DMS53 treated with DMSO at 0.1 percent for 48 hours (cell line): Measurements from ENCODE around the gene EIF2AK3.
"Not testable (repeated sequence)": the region's sequence is repeated elsewhere in the genome, so short reads cannot be mapped to it uniquely, and the experiment has no call there.

Experiments
- DNase-seq: peaks from one replicate; lab custom pipeline; 2025; ENCODE audit not compliant: unreplicated experiment; lab: John Stamatoyannopoulos, UW

Gene EIF2AK3

DNA sequence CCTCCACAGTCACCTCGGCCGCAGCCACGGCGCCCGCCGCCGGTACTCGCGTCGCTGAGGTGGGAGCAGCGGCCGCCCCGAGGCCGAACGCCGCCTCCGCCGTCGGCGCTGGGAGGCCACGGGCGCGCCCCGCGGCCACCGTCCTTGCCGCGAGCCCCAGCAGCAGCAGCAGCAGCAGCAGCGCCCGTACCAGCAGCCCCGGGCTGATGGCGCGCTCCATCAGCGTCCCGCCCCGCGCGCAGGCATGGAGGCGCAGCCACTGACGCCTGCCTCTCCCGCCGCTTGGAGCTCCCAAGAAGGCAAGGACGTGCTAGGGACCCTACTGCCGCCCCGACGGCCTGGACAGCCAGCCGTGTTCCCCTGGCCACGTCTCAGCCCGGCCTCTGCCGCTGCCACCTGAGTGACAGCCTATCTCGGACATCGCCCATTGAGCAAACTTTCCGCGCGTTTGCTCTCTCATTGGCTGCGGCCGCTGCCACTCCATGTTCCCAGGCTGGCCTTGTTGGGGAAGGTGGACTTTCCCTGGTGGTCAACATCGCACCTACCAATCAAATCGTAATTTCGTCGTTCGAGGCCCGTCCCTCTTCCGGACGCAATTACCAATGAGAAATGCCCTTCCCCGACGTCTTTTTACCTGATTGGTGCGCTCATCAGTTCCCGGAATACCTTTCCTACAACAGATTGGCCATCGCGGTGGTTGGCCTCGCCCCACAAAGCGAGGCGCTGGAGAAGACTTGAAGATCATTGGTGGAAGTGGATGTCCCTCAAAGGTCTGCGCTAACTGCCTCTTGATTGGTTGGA, at the start of gene EIF2AK3:
Gene EIF2AK3 (minus strand): TSS at position 410 of the 801 bp plus-strand sequence. CDS start 190 bp downstream, at position 220.
- peak; percentile 100 for DNase-seq

DNA sequence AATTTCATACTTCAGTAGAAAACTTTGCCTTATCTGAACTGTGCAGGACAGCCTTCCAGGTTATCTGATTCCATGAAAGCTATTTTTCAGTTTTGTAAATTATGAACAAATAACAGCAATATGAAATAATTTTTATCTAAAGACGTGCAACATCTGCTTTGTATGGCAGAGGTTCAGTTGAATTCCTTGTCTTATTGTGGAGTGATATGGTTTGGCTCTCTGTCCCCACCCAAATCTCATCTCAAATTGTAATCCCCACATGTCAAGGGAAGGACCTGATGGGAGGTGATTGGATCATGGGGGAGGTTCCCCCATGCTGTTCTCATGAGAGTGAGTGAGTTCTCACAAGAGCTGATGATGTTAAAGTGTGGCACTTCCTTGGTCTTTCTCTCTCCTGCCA, 46.1 kb upstream of the EIF2AK3 start:
- no peak for DNase-seq

DNA sequence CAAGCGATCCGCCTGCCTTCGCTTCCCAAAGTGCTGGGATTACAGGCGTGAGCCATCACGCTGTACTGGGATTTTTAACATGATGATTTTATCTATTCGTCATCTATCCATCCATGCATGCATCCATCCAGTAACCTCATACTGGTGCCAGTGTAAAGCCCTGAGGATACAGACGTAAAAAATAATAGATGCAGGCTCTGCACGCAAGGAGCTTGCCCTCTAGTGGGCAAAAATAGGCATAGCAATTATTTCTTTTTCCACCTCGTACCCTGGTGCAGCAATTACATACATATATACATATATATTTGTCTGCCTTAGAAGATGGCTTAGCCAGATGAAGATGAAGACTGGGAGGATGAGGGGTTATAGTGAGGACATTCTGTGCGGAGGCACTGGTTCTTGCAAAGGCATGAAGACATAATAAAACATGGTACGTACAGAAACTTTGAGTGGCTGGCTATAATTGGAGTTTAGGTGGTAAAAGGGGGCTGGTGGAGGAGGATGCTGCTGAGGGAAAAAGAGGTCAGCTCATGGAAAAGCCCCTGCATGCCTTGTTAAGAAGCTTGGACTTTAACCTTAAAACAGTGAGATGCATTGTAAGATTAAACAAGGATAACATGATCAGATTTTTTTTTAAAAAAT, 44.6 kb upstream of the EIF2AK3 start:
- DNase-seq: peak; percentile 89

DNA sequence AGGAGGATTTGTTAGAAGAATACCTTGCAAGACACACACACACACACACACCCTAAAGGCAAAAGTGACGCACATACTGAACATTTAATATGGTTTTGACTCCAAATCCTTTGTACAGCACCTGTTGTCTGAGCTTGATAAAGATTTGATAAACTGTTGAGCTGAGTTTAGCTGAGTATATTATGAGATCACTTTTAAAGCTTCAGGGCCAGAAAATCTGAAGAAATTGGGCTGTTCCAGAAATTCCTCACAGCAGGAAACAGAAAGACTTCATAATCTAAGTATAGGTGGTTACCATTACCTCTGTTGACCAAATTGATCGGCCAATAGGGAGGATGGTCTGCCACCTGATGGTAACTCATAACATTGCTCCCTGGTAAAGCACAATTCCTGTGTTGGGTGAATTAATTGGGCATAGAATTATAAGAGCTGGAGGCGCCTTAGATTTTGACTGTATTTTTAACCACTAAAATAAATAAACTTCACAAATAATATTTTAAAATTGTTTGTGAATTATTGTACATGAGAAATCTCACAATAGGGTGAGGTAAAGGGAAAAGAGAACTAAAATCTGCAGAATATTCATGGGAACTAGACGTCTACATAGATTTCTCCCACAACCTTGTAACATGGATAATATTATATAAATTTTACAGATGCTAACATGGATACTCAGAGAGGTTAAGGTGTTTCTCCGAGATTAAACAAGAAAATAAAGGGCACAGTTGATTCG, 42.4 kb upstream of the EIF2AK3 start:
- peak; percentile 78 for DNase-seq

DNA sequence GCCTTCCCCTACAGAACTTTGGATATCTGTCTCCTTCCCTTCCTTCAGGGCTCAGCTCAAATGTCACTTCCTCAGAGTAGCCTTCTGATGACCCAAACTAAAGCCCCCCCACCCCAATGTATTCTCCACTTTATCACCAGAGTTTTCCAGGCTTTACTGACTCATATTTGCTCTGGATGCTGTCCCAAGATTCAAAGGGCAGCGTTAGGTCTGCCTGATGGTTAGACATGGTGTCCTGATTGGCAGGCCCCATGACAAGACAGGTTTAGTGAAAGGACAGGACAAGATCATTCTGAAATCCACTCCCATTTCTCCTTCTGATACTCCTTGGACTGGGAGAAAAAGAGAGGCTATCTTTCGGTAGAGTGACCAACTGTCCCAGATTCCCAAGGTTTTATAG, 41.6 kb upstream of the EIF2AK3 start:
- no peak for DNase-seq

DNA sequence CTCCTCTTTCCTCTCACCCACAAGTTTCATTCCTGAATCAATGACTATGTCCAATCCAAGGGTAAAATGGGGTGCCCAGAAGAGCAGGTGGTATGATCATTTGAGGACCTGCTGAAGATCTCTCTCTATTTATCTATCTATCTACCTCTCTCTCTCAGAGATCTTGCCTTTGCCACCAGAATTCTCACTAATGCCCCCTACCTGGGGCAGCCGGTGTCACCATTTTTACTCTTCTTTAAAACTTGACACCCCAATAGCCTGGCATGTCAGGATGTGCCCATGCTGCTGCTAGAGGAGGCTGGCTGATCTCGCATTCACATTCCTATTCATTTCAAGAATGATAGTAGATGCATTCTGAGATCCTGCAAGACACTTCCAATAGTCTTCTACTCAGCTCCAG, 40.0 kb upstream of the EIF2AK3 start:
- no peak for DNase-seq

DNA sequence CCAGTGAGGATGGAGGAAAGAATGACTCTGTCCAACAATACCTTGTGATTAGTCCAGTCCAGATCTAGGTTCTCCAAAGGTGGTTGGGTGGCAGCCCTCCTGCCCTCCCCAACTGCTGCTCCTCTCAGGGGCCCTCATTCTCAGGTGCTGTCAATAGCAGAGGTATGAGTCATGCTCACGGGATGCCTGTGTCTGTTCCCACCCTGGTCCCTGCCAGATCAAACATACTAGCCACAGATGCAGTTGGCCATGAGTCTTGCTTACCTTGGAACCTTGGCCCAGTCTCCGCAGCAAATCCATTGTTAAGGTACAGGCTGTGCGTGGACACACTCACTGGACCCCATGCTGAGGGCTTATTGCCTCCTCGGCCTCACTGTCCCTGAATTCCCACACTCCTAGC, 39.3 kb upstream of the EIF2AK3 start:
- peak; percentile 42 for DNase-seq

DNA sequence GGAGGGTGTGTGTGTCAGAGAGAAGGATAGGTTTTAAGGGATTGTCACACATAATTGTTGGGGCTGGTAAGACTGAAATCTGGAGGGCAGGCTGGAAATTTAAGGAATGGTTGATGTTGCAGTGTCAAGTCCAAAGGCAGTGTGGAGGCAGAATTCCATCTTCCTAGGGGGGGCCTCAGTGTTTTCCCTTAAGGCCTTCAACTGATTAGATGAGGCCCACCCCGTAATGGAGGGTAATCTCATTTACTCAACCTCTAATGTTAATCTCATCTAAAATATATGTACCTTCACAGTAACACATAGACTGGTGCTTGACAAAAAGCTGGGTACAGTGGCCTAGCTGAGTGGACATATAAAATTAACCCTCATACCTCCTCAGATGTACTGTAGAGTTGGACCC, 33.4 kb upstream of the EIF2AK3 start:
- DNase-seq: no peak

DNA sequence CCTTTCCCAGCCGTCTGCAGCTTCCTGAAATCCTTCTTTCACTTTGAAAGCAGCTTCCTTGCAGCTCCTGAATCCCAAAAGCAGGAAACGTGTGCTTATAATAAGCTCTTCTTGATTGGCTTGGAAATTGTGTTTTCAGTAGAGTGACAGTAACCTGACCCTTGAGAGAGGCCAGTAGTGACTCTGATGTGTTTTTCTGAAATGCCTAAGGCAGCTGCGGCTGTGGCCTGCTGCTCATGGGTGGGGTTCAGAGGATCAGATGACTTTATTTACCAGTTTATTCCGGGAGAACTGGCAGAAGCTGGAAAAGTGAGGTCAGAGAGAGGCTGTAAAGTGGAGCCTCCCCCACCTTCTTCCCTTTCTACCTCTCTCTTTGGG, 32.3 kb upstream of the EIF2AK3 start:
- DNase-seq: peak; percentile 99

DNA sequence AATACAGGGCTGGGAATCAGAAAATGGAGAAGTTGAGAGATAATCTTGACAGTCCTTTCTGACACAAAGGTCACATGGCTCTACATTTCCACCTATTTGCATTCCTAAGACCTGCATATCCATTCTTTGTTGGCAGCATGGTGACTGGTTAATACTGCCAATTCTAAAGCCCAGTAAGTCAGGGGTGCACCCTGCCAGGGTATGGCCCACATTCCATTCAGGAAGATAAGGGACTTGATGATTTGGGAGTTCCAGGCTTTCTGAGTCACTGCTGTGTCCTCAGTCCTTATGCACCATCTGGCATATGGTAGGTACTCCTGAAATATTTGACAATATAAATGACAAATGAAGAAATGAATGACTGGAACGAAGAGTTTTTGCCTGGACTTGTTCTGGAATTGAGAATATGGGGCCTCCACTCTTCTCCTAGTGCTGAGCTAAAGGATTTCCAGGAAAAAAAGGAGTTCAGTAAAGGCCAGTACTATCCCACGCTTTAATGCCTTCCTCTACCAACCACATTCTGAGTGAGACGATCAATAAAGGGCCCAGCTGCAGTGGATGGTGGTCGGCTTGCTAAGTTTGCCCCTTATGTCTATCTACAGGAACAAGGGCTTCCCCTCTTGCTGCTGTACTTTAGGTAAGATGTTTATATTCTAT, 31.7 kb upstream of the EIF2AK3 start:
- DNase-seq: no peak

DNA sequence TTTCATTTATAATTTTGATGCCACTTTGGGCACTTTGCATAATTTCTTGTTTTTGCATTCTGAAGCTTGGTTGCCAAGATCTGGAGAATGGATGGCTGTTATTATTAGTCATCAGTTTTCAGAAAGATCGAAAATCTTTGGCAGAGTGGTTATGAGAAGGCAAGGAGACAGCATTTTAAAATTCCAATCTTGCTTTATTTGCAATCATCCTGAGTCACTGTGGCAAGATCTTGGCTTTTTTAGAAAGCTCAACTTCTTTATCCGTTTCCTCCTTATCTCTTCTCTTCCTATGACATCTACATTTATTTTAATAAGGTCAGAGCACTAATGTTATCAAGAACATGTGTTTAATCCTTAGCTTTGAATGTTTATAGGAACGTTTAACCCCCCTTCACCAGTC, 31.1 kb upstream of the EIF2AK3 start:
- no peak for DNase-seq

DNA sequence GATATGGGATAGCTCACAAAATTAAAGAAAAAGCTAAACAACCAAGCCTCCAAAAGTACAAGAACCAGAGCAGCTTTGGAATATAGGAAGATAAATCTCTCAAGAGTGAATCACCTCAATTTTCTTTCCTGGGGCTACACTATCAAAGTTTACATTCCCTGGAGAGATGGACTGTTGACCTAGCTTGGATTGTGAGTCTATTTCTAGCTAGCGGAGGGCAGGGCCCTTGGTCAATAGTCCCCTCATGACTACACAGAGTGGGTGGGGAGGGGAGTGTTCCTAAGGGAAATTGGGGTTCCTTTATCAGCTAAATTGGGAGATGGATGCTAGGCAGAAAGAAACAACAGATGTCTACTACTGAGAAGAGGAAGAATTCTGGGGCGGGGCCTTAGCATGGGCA, 29.9 kb upstream of the EIF2AK3 start:
- no peak for DNase-seq

DNA sequence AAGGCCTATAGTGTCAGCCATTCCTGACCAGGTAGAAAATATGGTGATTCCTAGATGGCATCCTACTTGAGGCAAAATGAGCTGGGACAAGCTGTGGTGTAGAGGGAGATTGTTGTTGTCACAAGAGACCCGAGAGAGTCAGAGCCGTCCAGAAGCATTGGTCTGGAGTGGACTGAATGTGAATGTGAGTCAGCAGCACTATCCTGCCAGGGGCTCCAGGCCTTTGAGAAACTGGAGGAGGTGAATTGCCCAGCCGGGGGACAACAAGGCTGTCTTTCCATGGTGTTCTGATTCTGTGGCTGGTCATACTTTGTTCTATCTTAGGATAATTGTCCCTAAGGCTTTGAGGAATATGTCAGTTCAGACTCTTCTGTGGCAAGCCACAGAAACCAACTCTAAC, 29.4 kb upstream of the EIF2AK3 start:
- no peak for DNase-seq

DNA sequence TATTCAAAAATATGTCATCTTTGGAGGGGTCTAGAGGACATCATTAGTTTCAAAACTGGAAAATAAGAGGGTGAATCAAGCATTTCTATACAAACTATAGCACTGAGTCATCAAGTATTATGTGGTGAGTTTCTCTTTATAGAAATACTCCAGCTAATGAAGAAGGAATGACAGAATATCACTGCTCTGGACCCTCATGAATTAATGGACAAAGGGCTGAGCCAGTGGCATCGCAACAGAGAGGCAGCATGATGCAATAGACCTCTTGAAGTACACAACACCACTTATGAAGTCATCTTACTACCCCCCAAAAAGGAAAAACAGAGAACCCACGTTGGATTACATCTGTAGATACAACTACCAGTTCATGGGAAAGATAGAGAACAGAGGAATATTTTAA, 27.4 kb upstream of the EIF2AK3 start:
- no peak for DNase-seq

DNA sequence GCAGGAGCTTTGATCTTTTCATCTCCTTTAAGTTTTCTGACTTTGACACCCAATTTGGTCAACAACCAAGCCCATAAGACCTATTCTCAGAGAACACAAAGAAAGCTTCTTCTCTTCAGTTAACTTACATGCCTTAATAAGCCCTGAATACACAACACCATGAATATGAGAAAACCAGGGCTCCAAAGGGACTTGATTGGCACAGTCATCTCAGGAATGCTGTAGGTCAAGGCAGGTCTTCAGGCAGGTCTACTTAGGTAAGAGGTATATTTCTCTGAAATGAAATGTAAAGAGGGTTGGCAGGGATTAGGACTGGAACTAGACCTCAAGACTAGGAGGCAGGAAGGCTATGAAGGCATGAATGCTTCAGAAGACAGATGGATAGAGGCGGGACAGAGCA, 24.4 kb upstream of the EIF2AK3 start:
- DNase-seq: no peak

DNA sequence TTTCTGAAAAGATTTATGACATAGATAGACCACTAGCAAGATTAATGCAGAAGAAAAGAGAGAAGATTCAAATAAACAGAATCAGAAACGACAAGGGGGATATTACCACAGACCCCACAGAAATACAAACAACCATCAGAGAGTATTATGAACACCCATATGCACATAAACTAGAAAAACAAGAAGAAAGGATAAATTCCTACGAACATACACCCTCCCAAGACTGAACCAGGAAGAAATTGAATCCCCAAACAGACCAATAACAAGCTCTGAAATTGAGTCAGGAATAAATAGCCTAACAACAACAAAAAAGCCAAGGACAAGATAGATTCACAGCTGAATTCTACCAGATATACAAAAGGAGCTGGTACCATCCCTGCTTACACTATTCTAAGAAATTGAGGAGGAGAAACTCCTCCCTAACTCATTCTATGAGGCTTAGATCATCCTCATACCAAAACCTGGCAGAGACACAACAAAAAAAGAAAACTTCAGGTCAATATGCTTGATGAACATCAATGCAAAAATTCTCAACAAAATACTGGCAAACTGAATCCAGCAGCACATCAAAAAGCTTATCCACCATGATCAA, 18.1 kb upstream of the EIF2AK3 start:
- DNase-seq: not testable (repeated sequence)

DNA sequence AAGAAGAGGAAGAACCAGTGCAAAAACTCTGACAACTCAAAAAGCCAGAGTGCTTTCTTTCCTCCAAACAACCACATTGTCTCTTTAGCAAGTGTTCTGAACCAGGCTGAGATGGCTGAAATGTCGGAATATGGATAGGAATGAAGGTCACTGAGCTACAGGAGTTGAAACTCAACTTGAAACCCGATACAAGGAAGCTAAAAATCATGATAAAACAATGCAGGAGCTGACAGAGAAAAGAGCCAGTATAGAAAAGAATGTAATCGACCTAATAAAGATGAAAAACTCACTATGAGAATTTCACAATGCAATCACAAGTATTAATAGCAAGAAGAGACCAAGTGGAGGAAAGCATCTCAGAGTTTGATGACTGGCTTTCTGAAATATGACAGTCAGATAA, 15.0 kb upstream of the EIF2AK3 start:
- DNase-seq: no peak

DNA sequence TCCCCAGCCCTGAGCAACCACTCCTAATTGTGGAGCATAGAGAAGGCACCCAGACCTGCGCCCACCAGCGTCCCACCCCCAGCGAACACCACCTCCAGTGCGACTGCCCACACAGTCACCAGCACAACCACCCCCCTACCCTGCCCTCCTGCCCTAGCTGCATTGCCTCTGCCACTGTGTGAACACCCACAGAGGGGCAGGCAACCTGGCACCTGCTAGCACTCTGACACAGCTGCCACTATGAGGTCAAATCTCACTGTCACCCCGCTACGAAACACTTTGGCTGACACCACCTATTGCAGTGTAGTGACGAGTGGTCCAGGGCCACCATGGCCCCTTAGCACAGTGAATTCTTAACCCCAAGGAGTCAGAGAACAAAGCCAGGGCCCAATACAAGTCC, 14.1 kb upstream of the EIF2AK3 start:
- no peak for DNase-seq

DNA sequence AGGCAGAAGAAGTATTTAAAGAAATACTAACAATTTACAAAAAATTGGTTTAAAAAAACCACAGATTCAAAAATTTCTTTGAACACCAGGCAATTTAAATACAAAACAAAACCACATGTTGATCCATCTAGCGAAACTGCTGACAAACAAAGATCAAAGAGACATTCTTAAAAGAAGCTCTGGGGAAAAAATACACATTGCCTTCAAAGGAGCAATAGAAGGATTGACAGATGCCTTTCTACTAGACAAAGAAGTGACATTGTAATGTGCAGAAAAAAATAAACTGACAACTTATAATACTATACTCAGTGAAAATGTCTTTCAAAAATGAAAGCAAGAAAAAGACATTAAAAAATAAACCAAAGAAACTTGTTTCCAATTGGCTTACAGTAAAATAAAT, 12.6 kb upstream of the EIF2AK3 start:
- no peak for DNase-seq

DNA sequence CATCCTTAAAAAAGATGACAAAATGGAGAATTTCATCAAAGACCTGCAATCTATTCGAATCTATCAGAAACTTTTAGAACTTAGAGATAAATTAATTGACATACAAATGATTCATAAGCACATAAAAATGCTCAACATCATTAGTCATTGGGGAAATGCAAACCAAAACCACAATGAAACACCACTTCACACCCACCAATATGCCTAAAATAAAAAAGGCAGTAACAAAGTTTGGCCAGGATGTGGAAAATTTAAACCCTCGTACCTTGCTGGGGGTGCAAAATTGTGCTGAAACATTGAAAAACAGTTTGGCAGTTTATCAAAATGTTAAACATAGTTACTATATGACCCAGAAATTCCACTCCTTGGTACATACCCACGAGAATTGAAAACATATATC, 11.5 kb upstream of the EIF2AK3 start:
- DNase-seq: no peak

DNA sequence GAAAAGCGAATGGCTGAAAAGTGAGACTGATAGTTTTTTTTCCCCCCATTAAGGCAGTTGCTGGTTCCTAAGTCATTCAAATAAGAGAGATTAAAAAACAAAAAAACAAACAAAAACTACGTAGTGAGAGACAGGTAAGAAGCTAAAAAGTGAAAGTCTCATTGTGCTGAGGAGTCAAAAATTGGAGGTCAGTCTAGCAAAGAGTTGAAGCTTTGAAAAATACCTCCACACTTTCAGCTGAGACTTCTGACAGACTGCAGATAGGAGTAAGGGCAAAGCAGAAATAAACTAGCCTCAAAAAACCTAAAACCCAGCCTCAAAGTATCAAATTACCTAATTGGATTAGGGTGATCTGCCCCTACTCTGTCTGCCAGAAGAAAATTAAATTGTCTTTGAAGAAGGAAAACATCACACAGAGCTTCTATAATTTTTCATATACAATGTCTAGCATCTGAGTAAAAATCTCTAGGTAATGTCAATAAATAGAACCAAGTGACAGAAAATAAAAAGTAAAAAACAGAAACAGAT, 10.9 kb upstream of the EIF2AK3 start:
- no peak for DNase-seq
